Activated effector memory CD4-positive, alpha-beta T cell treated with Interleukin-2 at 50 U/mL for 16 hours (primary cell): ENCODE measurements around the gene UCHL3.

ENCODE experiments used
- DNase-seq: peaks from one replicate; pipeline ENCODE4 v3.0.0-alpha.2; 2020

UCHL3 gene

DNA sequence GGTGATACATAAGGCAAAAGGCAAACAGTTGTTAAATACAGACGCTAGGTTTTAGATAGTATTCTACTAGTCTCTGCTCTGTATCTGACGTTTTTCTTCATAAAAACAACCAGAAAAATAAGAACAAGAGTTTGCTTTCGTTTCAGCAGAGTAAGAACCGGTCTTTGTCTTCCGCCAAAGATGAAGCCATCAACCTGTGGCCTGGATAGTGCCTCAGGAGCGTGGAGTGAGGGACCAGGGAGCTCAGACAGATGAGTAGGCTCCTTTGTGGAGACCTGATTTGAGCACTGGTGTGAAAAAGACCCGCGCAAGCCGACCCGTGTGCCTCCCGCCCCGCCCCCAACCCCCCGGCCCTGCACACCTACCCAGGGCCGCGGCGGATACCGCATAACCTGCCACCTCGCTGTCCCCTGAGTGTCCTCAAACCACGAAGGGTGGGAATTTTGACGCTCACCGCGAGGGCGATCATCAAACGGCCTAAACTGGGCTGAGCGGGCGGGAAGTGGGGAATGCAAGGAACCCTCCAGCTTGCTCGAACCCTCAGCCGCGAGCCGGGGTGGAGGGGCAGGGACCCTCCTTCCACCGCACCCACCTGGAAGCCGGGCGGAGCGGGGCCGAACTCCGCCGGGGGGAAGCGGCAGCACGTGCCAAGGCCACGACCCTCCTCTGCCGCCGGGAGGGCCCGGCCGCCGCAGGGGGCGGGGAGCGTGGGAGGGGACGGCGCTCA, 85.7 kb downstream of the UCHL3 start:
- DNase-seq = no peak

DNA sequence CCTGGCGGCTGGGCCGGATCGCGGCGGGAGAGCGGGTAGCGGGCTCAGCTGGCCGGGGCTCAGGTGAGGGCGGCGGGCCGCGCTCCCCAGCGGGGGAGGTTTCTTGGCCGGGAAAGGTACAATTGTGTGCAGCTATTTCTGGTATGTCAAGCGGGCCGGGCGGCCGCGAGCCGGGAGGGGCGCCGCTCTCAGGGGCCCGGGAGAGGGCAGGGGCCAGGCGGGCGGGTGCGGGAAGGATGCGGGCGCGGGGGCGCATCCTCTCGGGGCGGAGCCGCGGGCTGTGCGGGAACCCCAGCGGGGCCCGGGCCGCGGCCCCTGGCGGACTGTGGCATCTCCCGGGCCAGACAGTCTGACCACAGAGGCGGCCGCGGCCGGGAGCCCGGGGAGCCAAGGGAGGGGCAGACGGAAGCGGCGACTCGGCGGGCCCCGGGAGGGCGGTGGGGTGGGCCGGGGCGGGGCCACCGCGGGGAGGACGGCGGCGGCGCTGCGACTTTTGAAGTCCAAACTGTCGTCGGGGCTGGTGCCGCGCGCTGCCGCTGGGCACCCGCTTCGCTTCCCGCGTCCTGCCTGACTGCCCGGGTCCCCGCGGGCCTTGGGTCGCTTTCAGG, 86.3 kb downstream of the UCHL3 start, which contains the start of gene LMO7:
Gene LMO7, plus strand, starts transcription at position 503 of the 608 bp plus-strand sequence. CDS start 328 bp downstream, outside the sequence.
- DNase-seq = peak; percentile 35

DNA sequence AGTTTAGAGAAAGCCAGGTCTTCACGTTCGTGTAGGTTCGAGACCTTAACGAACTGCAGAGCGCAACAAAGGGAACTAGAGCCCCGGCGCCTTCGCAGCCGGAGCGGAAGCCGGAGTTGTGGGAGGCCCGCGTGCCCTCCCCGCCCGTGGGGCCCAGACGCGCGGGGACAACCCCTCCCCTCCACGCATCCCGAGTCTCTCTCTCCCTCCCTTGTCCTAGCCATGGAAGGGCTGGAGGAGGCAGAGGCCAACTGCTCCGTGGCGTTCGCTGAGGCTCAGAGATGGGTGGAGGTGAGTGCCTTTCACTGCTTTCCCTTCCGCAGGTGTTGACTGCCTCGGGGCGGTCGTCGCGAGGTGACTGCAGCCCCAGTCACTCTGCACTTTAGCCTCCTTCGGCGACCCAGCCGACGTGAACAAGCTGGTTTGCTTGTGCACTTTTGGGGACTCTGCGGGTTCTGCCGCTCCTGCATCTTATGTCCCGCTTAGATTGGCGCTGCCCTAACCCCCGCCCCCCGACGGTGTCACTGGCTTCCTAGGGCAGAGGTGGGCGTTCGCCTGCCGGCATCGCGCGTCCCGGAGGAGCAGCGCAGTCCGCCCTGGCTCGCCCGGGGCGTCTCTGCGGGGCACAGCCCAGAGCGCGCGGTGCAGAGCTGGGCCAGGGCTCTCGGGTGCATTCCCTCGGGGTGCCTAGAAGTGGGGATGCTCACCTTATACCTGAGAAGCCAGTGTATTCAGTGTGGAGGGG, 87.0 kb downstream of the UCHL3 start:
- peak; percentile 48 for DNase-seq

DNA sequence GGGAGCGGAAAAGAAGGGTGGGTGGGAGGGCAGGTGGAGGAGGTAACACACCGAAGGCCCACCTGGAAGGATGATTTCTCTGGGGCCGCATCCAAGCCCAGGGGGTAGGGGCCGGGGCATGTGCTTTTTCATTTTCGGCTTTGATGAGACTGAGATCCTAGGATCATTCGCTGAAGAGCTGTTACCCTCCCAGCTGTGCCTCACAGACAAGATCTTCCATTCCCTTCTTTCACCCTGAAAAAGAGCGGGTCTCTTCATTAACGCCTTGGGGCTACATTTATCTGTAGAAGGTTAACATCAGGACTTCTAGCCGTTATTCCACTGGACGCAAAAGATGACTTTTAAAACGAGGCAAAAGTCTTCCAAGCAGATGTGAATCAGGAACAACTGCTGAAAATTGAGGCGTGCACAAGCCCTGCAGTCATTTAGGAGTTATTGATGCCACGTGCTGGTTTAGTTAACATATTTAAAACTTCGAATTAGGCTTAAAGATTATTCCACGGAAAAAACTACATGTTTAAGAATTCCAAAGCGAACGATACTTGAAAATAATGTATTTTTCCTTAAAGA, 87.7 kb downstream of the UCHL3 start:
- no peak for DNase-seq

DNA sequence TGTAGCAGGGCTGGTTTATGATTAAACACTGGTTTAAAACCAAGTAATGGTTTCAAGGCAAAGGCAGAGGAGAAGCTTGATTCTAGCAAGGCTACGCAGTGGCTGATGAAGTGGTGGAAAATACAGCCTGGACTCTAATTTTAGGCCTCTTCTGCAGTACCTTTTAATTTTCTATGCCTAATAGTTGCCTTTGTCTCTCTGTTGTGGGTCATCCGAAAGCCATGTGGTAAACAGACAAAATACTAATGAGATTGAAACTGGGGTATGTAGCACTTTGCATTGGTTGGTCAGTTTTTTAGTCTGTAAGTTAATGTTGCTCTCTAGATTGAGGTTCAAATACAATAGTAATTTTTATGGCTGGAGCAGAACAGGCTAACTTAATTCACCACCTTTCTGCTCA, 89.9 kb downstream of the UCHL3 start:
- DNase-seq = no peak

DNA sequence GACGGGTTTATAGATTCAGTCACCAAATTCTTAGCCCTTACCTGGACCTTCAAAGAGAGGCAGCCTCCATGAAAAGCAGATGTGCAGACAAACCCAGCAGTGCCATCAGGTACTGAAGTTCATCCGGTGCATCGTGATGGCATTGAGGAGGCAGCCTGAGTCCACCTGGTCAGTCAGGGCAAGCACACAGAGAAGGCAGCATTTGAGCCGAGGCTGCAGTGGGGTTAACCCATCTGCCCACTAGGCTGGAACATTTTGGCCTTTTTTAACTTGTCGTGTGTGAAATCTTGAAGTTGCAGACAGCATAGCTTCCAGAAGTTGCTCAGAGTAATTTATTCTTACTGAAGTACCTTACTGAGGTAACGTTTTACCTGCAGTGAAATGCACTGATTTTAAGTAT, 91.4 kb downstream of the UCHL3 start:
- no peak for DNase-seq

DNA sequence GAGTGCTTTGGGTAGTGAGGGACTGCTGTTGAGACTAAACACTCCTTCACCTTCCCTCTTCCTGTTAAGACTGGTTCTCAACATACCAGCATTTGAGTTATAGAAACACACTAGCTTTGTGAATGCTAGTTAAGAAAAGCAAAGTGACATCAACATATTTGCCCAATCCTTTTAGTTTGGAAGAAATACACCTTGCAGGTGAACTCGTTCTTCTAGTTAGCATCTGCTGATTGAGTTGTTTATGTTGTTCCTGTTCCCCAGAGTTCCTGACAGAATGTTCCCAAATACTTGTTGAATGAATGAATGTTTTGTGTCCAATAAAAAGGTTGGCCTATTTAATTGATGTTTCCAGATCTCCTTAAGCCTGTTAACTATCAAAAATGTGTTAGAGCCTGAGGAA, 93.6 kb downstream of the UCHL3 start:
- DNase-seq = no peak

DNA sequence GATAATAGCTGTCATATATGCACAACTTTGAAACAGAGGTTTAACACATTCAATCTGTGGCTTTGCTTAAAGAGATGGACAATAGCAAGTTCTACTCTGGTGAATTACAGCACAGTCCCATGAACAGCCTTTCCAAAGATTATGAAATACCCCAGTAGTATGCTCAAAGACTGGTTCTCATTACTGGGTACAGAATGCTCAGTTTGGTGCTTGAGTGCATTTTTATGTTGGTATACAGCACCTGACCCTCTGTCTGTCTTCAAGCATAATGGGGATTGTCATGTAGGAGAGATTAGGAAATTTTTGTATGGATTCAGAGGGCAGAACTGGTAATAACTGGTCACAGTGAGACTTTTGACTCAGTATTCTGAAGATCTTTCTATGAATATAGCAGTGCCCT, 94.1 kb downstream of the UCHL3 start:
- DNase-seq = no peak

DNA sequence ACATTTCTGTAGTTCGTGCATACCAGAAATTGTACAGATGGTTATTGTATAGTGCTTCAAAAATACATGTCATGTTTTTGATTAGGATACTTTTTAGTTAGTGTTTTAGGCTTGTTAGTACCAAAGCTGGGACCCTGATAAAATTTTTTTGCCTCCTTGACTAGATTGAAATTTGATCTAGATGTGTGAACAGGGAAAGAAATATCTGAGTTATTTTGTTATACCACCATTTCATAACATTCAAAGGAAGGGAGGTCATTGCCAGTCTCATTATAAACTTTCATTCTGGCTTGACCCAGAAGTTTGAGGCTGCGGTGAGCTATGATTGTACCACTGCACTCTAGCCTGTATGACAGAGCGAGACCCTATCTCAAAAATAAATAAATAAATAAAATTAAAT, 95.5 kb downstream of the UCHL3 start:
- no peak for DNase-seq

DNA sequence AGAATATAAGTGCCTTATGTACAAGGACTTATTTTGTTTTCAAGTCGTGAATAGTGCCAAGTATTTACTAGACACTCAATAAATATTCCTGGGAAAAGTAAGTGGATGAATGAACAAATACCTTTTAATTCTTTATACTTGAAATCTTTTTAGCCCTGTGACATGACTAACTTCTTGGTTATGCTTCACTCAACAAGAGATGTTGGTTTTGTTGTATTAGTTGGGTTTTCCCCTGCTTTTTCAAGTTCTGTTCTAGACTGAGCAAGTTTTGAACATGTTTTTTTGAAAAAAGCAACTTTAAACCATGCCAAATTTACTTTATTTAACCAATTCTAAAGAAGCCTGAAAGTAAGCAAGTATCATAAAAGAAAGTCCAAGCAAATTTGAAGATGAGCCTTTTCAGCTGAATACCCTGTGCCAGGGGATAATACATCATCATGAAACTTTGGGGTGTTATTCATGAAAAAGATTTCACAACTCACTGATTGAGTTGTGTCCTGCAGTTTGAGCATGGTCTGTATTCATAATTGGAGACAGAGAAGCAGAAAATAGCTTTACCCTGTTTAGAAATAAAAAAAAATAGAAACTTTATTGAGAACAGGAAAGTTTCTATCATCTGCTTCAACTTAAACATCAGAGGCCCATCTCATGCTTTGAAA, 97.7 kb downstream of the UCHL3 start:
- no peak for DNase-seq

DNA sequence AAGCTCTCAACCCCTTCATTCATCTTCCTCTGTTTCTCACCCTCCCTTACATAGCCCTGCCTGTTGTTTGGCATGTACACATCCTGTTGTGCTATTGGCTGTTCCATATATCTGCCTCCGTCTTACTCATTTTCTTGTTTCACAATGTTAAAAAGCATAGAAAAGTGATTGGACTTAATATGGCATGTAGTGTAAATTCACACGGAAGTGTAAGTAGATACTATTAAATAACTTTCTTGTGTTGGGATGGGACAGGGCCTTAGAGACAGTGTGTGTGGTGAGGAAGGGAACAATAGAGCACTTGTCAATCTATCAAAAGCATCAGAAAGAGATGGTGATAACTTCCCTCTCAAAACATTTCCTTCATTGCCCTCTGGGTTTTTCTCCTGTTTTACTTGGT, 98.9 kb downstream of the UCHL3 start:
- no peak for DNase-seq

DNA sequence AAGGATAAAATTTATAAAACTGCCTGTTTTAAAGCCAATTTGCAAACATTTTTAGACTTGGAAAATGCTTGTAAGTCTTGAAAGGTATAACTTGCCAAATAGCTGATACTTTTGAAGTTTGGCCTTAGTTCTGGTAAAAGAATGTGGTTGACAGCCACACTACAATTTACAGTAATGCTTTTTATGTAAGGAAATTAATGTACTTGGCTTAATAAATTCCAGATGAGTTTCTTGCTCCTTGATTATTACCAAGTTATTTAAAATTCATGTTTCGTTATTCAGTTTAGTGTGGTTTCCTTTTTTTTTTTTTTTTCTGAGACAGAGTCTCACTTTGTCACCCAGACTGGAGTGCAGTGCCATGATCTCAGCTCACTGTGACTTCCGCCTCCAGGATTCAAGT, 101.4 kb downstream of the UCHL3 start:
- DNase-seq = no peak

DNA sequence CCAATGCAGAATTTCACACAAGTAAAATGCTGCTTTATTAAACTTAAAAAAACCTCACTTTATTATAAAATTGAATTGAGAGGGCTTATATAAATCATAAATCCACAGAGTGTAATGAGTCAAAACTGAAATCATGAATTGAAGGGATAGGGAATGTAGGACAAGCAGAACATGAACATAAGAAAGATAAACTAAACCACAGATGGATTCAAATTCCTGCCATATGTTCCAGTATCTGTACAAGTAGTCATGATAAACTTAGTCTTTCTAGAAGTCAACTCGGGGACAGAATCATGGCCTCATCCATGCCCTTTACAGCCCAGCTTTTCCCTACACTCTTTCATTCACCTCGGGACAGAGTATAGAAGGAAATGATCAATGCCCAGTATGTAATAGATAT, 103.1 kb downstream of the UCHL3 start:
- no peak for DNase-seq
